GM12878 (cell line): ENCODE data around the gene ENGASE. TPM values are rescaled to one million over a fixed set of nuclear protein-coding genes. Genes with fewer than 3 reads are reported as not detected.

Experiments
- ATAC-seq: fragments of 200-7000 bp; cut with Tn5 transposase; 3 replicates; pipeline ENCODE4 v1.9.1; 2020; ENCODE audit warnings: mild to moderate bottlenecking, moderate library complexity
- BruUV-seq: library from RNA; stranded (reverse); fragments of 400-500 nt; replicated peaks from 2 replicates; lab custom pipeline; 2021; lab: Mats Ljungman, UMichigan
- CTCF ChIA-PET: fragments of 300-600 bp; sonication (Branson Sonifier 250); formaldehyde crosslinking; extraction: SDS; loops from one replicate; lab custom pipeline; 2021; ENCODE audit warnings: inconsistent platforms; lab: Yijun Ruan, JAX
- POLR2A ChIA-PET: fragments of 350-600 bp; formaldehyde crosslinking; extraction: SDS; loops from one replicate; lab custom pipeline; 2021; ENCODE audit warnings: inconsistent platforms; lab: Charles Lee
- RAD21 ChIA-PET: fragments of 300-600 bp; sonication (Branson Sonifier 250); formaldehyde crosslinking; loops from one replicate; lab custom pipeline; 2023; ENCODE audit warnings: antibody characterized with exemption; ENCODE audit not compliant: unreplicated experiment; lab: Charles Lee
- SMC1A ChIA-PET: fragments of 300-600 bp; sonication (Branson Sonifier 250); formaldehyde crosslinking; loops from one replicate; lab custom pipeline; 2023; ENCODE audit not compliant: unreplicated experiment, uncharacterized antibody; lab: Charles Lee
- DNase-seq: peaks from one replicate; pipeline ENCODE4 v3.0.0-alpha.2; 2011; ENCODE audit warnings: low read depth, low spot score
- FAIRE-seq: peaks from 3 replicates; lab custom pipeline; 2011; peaks lifted over from hg19 to GRCh38; lab: Jason Lieb, UNC
- H2AFZ ChIP-seq: 2 replicates; pipeline ENCODE4 v1.6.0; 2011; ENCODE audit warnings: low read depth, low read length, control low read depth; ENCODE audit not compliant: control insufficient read depth
- H3K27ac ChIP-seq: 2 replicates; pipeline ENCODE4 v1.5.1; 2011; ENCODE audit warnings: control low read depth; ENCODE audit not compliant: control insufficient read depth, insufficient read depth
- H3K27me3 ChIP-seq, 2 experiments: replicated peaks in 1 of 2; 2 replicates each; pipeline versions ENCODE4 v1.6.0 to v1.6.1; 2011; ENCODE audit warnings: low read length in 1 of 2; ENCODE audit not compliant: control insufficient read depth in 2 of 2, insufficient read depth in 2 of 2
- H3K36me3 ChIP-seq, 2 experiments: 2 replicates each; pipeline ENCODE4 v1.5.1; 2011; ENCODE audit warnings: low read length in 1 of 2; ENCODE audit not compliant: control insufficient read depth in 2 of 2, insufficient read depth in 2 of 2
- H3K4me1 ChIP-seq: 2 replicates; pipeline ENCODE4 v1.6.1; 2011; ENCODE audit warnings: mild to moderate bottlenecking, low read length, moderate library complexity, mixed read lengths; ENCODE audit not compliant: control insufficient read depth, insufficient read depth
- H3K4me2 ChIP-seq: 2 replicates; pipeline ENCODE4 v1.6.0; 2011; ENCODE audit warnings: control low read depth; ENCODE audit not compliant: control insufficient read depth, insufficient read depth
- H3K4me3 ChIP-seq: fragments of 200-600 bp; sonication (generic); 2 replicates; pipeline ENCODE4 v1.5.1; 2016
- H3K79me2 ChIP-seq: 2 replicates; pipeline ENCODE4 v1.6.0; 2011; ENCODE audit warnings: low read length; ENCODE audit not compliant: control insufficient read depth, insufficient read depth
- H3K9ac ChIP-seq: 2 replicates; pipeline ENCODE4 v1.8.0; 2011; ENCODE audit warnings: low read length, control low read depth, mixed read lengths; ENCODE audit not compliant: control insufficient read depth, insufficient read depth
- H3K9me3 ChIP-seq: replicated peaks from 3 replicates; pipeline ENCODE4 v1.5.1; 2011; ENCODE audit warnings: mild to moderate bottlenecking, low read length; ENCODE audit not compliant: control insufficient read depth, insufficient read depth
- H4K20me1 ChIP-seq: 2 replicates; pipeline ENCODE4 v1.6.0; 2011; ENCODE audit not compliant: control insufficient read depth, insufficient read depth
- BRCA1 ChIP-seq: IDR thresholded peaks from 2 replicates; pipeline ENCODE4 v1.6.1; 2011; ENCODE audit warnings: low read depth, low read length, improper control_type of control experiment
- CUX1 ChIP-seq: IDR thresholded peaks from 2 replicates; pipeline ENCODE4 v1.6.1; 2012; ENCODE audit warnings: improper control_type of control experiment, low read depth, low read length; ENCODE audit not compliant: insufficient replicate concordance
- HDAC2 ChIP-seq: fragments of 200-600 bp; sonication (generic); IDR thresholded peaks from 2 replicates; pipeline ENCODE4 v1.6.1; 2017
- PAX8 ChIP-seq: fragments of 450-650 bp; IDR thresholded peaks from 2 replicates; pipeline ENCODE4 v1.6.1; 2017; ENCODE audit warnings: mild to moderate bottlenecking, moderate library complexity
- RUNX3 ChIP-seq: IDR thresholded peaks from 2 replicates; pipeline ENCODE4 v1.6.1; 2012; ENCODE audit warnings: low read length, inconsistent platforms
- SPI1 ChIP-seq: IDR thresholded peaks from 2 replicates; pipeline ENCODE4 v1.6.1; 2011; ENCODE audit warnings: low read depth, mild to moderate bottlenecking, low read length, moderate library complexity, borderline replicate concordance; ENCODE audit not compliant: insufficient read depth
- ZNF384 ChIP-seq: IDR thresholded peaks from 2 replicates; pipeline ENCODE4 v1.6.1; 2012; ENCODE audit warnings: low read depth, mild to moderate bottlenecking, low read length, improper control_type of control experiment, borderline replicate concordance
- WGBS: methylation state at CpG from one replicate; pipeline ENCODE4 v1.1.6; 2016; ENCODE audit warnings: low lambda C conversion rate; ENCODE audit not compliant: insufficient replicate concordance, insufficient coverage; ENCODE audit errors: missing lambda C conversion rate; 5-methylcytosine and 5-hydroxymethylcytosine counted together
- in situ Hi-C: fragments of 300-500 bp; cut with MboI; formaldehyde crosslinking; loops from 9 replicates; pipeline ENCODE4 v1.14.3; 2018; ENCODE audit warnings: mixed read lengths
- intact Hi-C: fragments of 100-400 bp; cut with micrococcal nuclease; formaldehyde crosslinking; loops from one replicate; pipeline ENCODE4 v1.14.2; 2022; ENCODE audit not compliant: unreplicated experiment
- polyA plus RNA-seq, 11 experiments: library from polyadenylated mRNA; depleted of rRNA in 4 of 11; unstranded in 6 of 11; stranded (reverse) in 5 of 11; fragments of >200 nt; fragmentation: Nextera tagmentation in 4 of 11; fragmentation: Illumina TruSeq in 1 of 11; extraction: Ambion mirVana in 4 of 11; extraction: Trizol in 1 of 11; gene quantifications; 1 replicate in 1 of 11; 2 replicates in 10 of 11; pipeline versions ENCODE4 v1.2.1 to v1.2.3, GENCODE V29; 2011 to 2016; ENCODE audit warnings: inconsistent platforms in 2 of 11, missing spikeins in 2 of 11, low read depth in 1 of 11
- total RNA-seq, 4 experiments: library from RNA; depleted of rRNA in 3 of 4; stranded (reverse); fragments of >200 nt in 3 of 4; fragmentation: Illumina TruSeq in 1 of 4; extraction: Trizol in 1 of 4; gene quantifications; 2 replicates each; pipeline versions ENCODE4 v1.2.1 to v1.2.3, GENCODE V29; 2013 to 2021
- TF ChIP-seq, protein P1 (sequence below): IDR thresholded peaks from 2 replicates; pipeline ENCODE4 v1.6.1; 2011; ENCODE audit warnings: low read depth, mild to moderate bottlenecking, low read length, moderate library complexity, borderline replicate concordance; ENCODE audit errors: extremely low read depth

Gene ENGASE
- total and polyA plus RNA-seq, 10 of the 15 experiments (the other 5 are each of a cell fraction or from before 2014, with no cell fraction given), result 0.18 to 28.9 (median 10.5) TPM

DNA sequence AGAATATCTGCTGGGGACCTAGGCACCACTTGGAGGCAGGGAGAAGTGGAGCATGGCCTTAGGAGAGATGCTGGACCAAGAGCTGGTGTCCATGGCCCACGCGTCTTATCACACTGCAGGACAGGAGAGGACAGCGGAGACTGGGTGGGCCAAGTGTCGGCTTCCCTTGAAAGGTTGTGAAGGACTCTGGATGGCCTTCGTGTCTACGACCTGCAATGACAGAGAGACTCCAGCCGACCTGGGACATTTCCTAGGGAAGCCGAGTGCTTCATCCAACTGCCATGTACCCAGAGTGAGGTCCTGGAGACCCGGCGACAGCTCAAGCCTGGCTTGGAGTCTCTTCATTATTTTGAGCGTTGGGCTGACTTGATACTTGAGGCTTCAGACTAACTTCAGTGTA lies 30.2 kb upstream of the ENGASE start:
- no peaks in the 10 kb centered on the region for H3K9me3 ChIP-seq
- 49% methylated on average over 11 of the region's 11 CpGs for WGBS
- FAIRE-seq (no peak), ATAC-seq (no peak), DNase-seq (no peak)
- H3K27me3 ChIP-seq, result no peaks in the 10 kb centered on the region; a peak in 1 of 4 replicates
- no peaks in the 10 kb centered on the region; the same call in 1 of the 2 replicates for H4K20me1 ChIP-seq
- no peak overlapping the region for H2AFZ ChIP-seq
- BruUV-seq, result no TSS peak
- H3K4me1 ChIP-seq, result no peaks in the 10 kb centered on the region
- RAD21 ChIA-PET, result interaction anchor here (2.1 kb wide), 1 partner anchor 348 kb away, joined by 7 read pairs; no protein-coding TSS in a partner anchor
- intact Hi-C loops (no loop called here), in situ Hi-C loops (no loop called here)
- H3K36me3 ChIP-seq, result no peaks in the 10 kb centered on the region
- CTCF ChIA-PET, result interaction anchor here (0.6 to 2.9 kb wide), 10 partner anchors 8 to 1347 kb away, joined by 3 to 27 read pairs (median 4); partner anchors contain the start of gene LGALS3BP
- H3K9ac ChIP-seq, result no peak overlapping the region
- H3K27ac ChIP-seq, result no peak overlapping the region
- H3K79me2 ChIP-seq, result no peaks in the 10 kb centered on the region
- no peak overlapping the region for H3K4me2 ChIP-seq
- POLR2A ChIA-PET, result no interaction called here
- SMC1A ChIA-PET, result no interaction called here
- no peak overlapping the region for H3K4me3 ChIP-seq
- TF ChIP-seq HDAC2, result no peak
- TF ChIP-seq, all 136 proteins: peak for 0

DNA sequence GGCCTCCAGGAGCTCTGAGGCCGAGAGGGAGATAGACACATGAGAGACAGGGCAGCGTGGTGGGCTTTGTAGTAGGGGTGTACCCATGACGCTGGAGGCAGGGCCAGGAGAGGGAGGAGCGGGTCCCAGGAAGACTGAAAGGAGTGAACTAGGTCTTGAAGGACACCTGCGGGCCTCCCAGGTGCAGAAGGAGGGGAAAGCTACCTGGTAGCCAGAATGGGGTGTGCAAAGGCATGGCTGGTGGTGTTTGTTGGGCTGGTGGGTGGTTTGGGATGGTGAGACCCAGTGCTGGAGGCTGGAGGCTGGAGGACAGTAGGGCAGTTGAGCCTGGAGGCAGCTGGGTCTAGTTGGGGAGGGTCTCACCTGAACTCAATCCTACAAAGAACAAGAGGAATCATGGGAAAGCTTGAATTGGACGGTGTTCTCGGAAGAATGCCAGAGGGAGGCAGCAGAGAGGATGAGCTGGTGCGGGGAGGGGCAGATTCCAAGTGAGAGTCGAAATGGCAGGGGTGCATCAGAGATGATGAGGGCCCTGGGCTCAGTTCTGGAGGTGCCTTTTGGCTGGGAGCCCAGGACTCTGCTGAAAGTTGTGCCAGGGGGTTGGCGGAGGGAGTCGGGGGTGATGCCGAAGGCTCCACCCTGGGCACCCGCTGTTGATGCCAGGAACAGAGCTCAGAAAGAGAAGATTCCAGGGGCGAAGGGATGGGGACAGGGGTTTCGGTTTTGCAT lies 29.5 kb upstream of the ENGASE start:
- Histone ChIP-seq H3K27me3 (no peaks in the 10 kb centered on the region; a peak in 1 of 4 replicates), H3K9me3 (no peaks in the 10 kb centered on the region), H3K4me1 (no peaks in the 10 kb centered on the region), H2AFZ (no peak overlapping the region), H3K27ac (no peak overlapping the region), H3K4me3 (no peak overlapping the region), H4K20me1 (no peaks in the 10 kb centered on the region; the same call in 1 of the 2 replicates), H3K79me2 (no peaks in the 10 kb centered on the region), H3K4me2 (no peak overlapping the region), H3K9ac (no peak overlapping the region), H3K36me3 (no peaks in the 10 kb centered on the region)
- SMC1A ChIA-PET, result interaction anchor here (1.0 to 1.1 kb wide), 2 partner anchors 37 to 347 kb away, joined by 4 to 5 read pairs; no protein-coding TSS in a partner anchor
- 38% methylated on average over 15 of the region's 15 CpGs for WGBS
- in situ Hi-C loops, result no loop called here
- RAD21 ChIA-PET, result interaction anchor here (1.0 to 2.1 kb wide), 2 partner anchors 37 to 348 kb away, joined by 3 to 7 read pairs; no protein-coding TSS in a partner anchor
- intact Hi-C loops, result no loop called here
- no peak for DNase-seq
- CTCF ChIA-PET, result interaction anchor here (0.6 to 2.9 kb wide), 19 partner anchors 8 to 1348 kb away, joined by 3 to 27 read pairs (median 5); no protein-coding TSS in a partner anchor
- ATAC-seq, result no peak
- POLR2A ChIA-PET, result no interaction called here
- no peak for FAIRE-seq
- BruUV-seq, result no TSS peak
- TF ChIP-seq PAX8 (no peak), CUX1 (no peak), SPI1 (no peak), ZNF384 (no peak), BRCA1 (no peak), RUNX3 (no peak)
- TF ChIP-seq, protein P1, sequence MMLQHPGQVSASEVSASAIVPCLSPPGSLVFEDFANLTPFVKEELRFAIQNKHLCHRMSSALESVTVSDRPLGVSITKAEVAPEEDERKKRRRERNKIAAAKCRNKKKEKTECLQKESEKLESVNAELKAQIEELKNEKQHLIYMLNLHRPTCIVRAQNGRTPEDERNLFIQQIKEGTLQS, result no peak
